Measurements from ENCODE around the gene TOMT.
"Not testable (repeated sequence)": the region's sequence is repeated elsewhere in the genome, so short reads cannot be mapped to it uniquely, and the experiment has no call there.

The TOMT gene

GRCh38 chr11:72124046-72124445 is 18.3 kb downstream of the TOMT start:
- DNase-seq = no peak
- TF ChIP-seq GATA1 (IDR thresholded peaks at IDR 0.05; ENCODE audit: low read depth, low read length) (no peak), POLR2A (IDR thresholded peaks at IDR 0.05; ENCODE audit: low read length) (no peak)

GRCh38 chr11:72125956-72126355 is 20.2 kb downstream of the TOMT start:
- DNase-seq = no peak
- TF ChIP-seq POLR2A (IDR thresholded peaks at IDR 0.05; ENCODE audit: low read length) (no peak), GATA1 (IDR thresholded peaks at IDR 0.05; ENCODE audit: low read depth, low read length) (no peak)

GRCh38 chr11:72127923-72128322 is 22.2 kb downstream of the TOMT start:
- DNase-seq = no peak
- TF ChIP-seq POLR2A (IDR thresholded peaks at IDR 0.05; ENCODE audit: low read length) (no peak), GATA1 (IDR thresholded peaks at IDR 0.05; ENCODE audit: low read depth, low read length) (no peak)

- no peak for TF ChIP-seq GATA1 (IDR thresholded peaks at IDR 0.05; ENCODE audit: low read depth, low read length)
- TF ChIP-seq POLR2A (IDR thresholded peaks at IDR 0.05; ENCODE audit: low read length) = no peak
These were observed 23.7 kb downstream of the TOMT start for GRCh38 chr11:72129381-72129780.

GRCh38 chr11:72132646-72133045 is 26.9 kb downstream of the TOMT start:
- no peak for DNase-seq
- TF ChIP-seq GATA1 (IDR thresholded peaks at IDR 0.05; ENCODE audit: low read depth, low read length) = no peak
- TF ChIP-seq POLR2A (IDR thresholded peaks at IDR 0.05; ENCODE audit: low read length) = no peak

More at GRCh38 chr11:72129381-72129780, 23.7 kb downstream of the TOMT start:
- no peak for DNase-seq

- DNase-seq = not testable (repeated sequence)
These were observed 29.7 kb downstream of the TOMT start, which contains the start of gene FOLR3 for GRCh38 chr11:72135473-72135872. Gene FOLR3 (plus strand): TSS chr11:72135725. CDS start chr11:72135953, 228 bp downstream.

- no peak for DNase-seq
- TF ChIP-seq GATA1 (IDR thresholded peaks at IDR 0.05; ENCODE audit: low read depth, low read length) (no peak), POLR2A (IDR thresholded peaks at IDR 0.05; ENCODE audit: low read length) (no peak)
These were observed 30.4 kb downstream of the TOMT start for GRCh38 chr11:72135891-72136683.

- DNase-seq = no peak
- no peak for TF ChIP-seq POLR2A (IDR thresholded peaks at IDR 0.05; ENCODE audit: low read length)
- TF ChIP-seq GATA1 (IDR thresholded peaks at IDR 0.05; ENCODE audit: low read depth, low read length) = no peak
These were observed 31.0 kb downstream of the TOMT start for GRCh38 chr11:72136684-72137262.

- DNase-seq = no peak
- no peak for TF ChIP-seq POLR2A (IDR thresholded peaks at IDR 0.05; ENCODE audit: low read length)
- no peak for TF ChIP-seq GATA1 (IDR thresholded peaks at IDR 0.05; ENCODE audit: low read depth, low read length)
These were observed 33.2 kb downstream of the TOMT start for GRCh38 chr11:72138821-72139390.

- TF ChIP-seq GATA1 (IDR thresholded peaks at IDR 0.05; ENCODE audit: low read depth, low read length) (no peak), POLR2A (IDR thresholded peaks at IDR 0.05; ENCODE audit: low read length) (no peak)
- DNase-seq = no peak
These were observed 33.8 kb downstream of the TOMT start for GRCh38 chr11:72139500-72139899.

GRCh38 chr11:72140661-72141060 is 34.9 kb downstream of the TOMT start:
- TF ChIP-seq POLR2A (IDR thresholded peaks at IDR 0.05; ENCODE audit: low read length) (no peak), GATA1 (IDR thresholded peaks at IDR 0.05; ENCODE audit: low read depth, low read length) (no peak)
- DNase-seq = no peak

GRCh38 chr11:72141066-72141465 is 35.3 kb downstream of the TOMT start:
- TF ChIP-seq GATA1 (IDR thresholded peaks at IDR 0.05; ENCODE audit: low read depth, low read length) = no peak
- no peak for TF ChIP-seq POLR2A (IDR thresholded peaks at IDR 0.05; ENCODE audit: low read length)
- DNase-seq = no peak

GRCh38 chr11:72142086-72142485 is 36.4 kb downstream of the TOMT start:
- DNase-seq = not testable (repeated sequence)

- not testable (repeated sequence) for DNase-seq
These were observed 36.8 kb downstream of the TOMT start for GRCh38 chr11:72142543-72142942.

Data from erythroblast (primary cell).